HG03108 (cell line): ENCODE results near the gene HAND2.

Experiments
- ATAC-seq: cut with Tn5 transposase; IDR thresholded peaks from one replicate; pipeline ENCODE4 v1.9.1; 2021; ENCODE audit warnings: moderate library complexity; ENCODE audit not compliant: unreplicated experiment

The HAND2 gene

DNA sequence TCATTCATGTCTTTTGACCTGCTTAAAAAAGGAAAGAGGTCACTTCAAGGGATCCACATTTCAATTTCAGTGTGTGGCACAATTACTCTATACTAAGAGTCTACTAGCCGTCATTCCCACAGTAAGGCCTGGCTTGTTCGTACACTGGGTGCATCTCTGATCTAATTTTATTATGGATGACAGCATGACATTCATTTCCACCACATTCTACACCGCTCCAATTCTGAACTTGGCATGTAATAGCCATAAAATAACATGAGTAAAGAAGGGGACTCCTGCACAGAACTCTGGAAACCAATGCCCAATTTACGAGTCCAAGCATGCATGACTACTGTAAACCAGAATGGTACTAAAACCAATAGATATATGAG, 51.1 kb downstream of the HAND2 start:
- ATAC-seq = no peak

DNA sequence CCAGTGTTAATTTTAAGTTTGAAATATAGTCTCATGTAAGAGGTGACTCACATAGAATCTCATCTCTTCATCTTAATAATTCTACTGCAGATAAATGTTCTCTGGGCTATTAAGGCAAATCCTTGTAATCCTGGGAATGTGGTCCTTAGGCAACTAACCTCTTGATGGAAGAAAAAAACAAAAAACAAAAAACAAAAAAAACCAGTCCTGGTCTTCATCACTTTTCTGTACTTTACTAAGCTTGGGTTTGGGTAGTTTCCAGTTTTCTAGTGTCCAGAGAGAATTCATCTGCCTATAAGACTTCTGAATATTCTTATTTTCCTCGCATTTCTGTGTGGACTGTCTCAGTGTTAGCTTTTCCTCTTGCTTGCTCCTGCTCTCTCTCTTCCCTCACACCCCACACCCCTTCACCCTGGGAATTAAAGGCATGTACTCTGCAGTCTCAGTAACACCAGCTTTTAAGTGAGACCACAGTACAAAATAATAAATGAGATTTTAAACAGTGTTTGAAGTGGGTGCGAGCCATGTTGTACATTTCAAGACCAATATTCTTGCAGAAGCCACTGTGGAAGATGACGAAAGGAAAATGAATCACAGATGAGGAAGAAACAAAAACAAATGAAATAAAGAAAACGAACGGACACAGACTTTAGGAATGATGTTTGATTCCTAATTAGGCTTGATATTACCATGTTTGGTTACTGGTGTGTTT, 51.7 kb downstream of the HAND2 start:
- no peak for ATAC-seq

DNA sequence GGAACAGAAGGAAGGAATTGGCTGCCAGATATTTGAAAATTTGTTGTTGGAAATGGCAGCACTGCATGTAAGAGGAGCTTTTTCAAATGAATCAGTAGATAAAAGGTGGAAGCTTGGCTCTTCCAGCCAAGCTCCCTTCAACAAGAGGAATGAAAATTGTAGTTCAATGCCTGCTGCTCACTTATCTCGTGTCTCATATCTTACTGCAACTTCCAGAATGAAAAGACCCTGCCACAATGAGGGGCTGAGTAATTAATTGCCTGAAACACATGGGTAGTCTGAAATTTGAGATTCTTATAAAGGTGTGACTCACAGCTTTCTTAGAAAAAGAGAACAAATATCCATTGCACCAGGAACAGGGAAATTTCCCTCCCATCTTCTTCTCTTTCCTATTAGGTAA, 53.0 kb downstream of the HAND2 start:
- no peak for ATAC-seq
